GM19035 (cell line): Measurements from ENCODE around the gene CRAMP1.
"Not testable (repeated sequence)": the region's sequence is repeated elsewhere in the genome, so short reads cannot be mapped to it uniquely, and the experiment has no call there.

ENCODE experiments used
- ATAC-seq: cut with Tn5 transposase; IDR thresholded peaks from one replicate; pipeline ENCODE4 v1.9.1; 2021; ENCODE audit not compliant: unreplicated experiment

CRAMP1 gene

DNA sequence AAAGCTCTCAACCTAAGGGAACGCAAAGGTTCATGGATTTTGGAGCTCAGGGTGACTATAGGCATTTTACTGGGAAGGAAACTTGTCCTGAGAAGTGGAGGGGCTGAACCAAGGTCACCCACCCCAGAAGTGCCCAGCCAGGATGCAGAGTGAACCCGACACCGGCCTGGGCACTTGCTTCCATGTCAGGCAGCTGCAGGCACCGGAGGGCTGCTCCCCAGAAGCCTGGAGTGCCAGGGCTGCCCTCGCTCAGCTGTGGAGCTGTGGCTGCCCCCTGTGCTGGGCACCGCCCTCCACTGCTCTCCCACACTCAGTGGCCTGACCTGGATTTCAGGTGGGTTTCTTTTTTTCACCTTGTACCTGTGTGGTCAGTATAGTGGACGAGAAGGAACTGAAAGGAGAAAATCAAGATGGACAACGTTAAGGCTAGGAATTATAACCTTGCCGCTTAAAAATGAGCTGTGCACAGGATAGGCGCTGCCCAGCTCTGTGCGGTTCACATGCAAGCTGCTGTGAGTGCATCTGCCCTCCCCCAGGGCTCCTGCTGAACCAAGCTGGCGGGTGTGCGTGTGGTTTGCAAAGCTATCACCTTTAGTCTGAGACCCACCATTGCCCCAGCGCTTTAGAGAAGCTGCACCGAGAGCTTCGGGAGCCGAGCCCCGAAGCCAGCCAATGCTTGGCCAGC lies 96.1 kb downstream of the CRAMP1 start:
- ATAC-seq = no peak

GRCh38 chr16:1708768-1709180 lies 96.6 kb downstream of the CRAMP1 start:
- ATAC-seq = no peak

GRCh38 chr16:1709356-1709755 lies 97.2 kb downstream of the CRAMP1 start:
- ATAC-seq = no peak

DNA sequence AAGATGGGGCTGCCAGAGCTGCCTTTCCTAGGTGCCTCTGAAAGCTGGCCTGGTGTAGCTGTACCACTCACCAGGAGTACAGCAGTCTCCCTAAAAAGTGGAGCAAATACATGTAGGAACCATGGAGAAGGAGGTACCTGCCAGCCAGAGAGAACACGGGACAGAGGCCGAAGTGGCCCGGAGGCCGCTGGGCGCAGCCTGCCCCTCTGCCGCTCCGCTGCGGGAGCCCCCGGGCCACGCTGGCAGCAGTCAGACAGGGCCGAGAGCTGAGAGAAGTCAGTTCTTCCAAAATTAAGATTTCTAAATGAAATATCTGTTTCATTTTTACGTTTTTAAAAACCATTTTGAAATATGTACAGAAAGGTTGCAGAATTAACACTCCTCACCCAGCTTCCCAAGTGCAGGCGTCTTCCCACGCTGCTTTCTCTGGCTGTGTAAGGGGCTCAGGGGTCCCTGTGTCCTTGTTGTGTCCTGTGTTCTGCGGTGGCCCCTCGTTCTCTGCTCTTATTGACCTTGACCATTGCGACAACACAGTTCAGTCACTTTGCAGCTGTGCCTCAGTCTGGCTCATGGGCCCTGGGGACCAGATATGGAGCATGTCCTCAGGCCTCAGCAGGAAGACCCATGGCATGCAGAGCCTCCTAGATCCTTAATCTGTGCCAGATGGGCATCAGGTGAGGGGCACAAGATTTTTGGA lies 98.8 kb downstream of the CRAMP1 start:
- no peak for ATAC-seq

- no peak for ATAC-seq
These were observed 100.7 kb downstream of the CRAMP1 start for GRCh38 chr16:1712791-1713261.

GRCh38 chr16:1713331-1713730 lies 101.2 kb downstream of the CRAMP1 start:
- ATAC-seq = no peak

DNA sequence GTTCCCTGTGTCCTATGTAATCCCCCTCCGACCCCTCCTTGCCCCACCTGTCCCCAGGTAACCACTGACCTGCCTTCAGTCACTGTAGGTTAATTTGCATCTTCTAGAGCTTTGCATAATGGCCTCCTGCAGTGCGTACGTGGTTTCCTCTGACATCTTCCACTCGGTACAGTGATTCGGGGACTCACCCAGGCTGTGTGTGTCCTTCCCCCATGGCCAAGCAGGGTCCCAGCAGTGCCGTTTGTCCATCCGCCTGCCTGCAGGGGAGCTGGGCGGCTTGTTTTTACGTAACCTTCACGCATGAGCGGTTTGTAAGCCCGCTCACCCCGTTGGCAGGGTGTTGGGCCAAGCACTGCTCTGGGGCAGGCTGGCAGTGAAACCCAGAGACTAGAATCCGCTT lies 101.8 kb downstream of the CRAMP1 start:
- ATAC-seq = peak; percentile 77

DNA sequence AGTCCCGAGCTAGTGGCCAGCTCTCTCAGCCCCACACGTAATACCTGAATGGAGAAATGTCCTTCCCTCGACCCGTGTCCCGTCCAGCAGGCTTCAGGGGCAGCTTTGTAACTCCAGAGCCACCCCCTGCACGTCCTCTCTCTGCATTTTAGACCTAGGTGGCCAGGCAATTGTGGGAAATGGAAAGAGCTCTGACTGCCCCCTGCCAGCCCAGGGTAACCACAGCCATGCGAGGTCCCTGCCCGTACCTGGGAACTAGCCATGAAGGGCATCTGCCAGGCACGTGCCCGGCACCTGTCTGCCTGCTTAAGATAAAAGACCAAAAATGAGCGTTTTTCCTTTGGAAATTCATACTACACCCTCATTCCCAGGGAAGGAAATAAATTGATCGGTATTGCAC lies 103.1 kb downstream of the CRAMP1 start:
- no peak for ATAC-seq

- not testable (repeated sequence) for ATAC-seq
These were observed 106.1 kb downstream of the CRAMP1 start for GRCh38 chr16:1718236-1718635.

DNA sequence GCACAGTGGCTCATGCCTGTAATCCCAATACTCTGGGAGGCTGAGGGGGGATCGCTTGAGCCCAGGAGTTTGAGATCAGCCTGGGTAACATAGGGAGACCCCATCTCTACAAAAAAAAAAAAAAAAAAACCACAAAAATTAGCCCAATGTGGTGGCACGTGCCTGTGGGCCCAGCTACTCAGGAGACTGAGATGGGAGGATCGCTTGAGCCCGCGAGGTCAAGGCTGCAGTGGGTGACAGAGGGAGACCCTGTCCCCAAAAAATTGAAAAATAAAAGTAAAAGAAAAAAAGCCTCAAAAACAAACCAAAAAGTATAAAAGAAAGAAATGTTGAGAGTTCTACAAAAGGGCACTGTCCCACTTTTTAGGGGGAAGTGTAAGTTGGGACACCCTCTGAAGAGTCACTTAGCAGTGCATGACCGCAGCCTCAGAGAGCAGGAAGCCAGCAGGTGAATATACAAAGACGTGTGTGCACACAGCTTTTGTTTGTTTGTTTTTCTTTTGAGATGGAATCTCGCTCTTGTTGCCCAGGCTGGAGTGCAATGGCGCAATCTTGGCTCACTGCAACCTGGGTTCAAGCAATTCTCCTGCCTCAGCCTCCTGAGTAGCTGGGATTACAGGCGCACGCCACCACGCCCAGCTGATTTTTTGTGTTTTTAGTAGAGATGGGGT lies 107.5 kb downstream of the CRAMP1 start:
- not testable (repeated sequence) for ATAC-seq

GRCh38 chr16:1721372-1721771 lies 109.2 kb downstream of the CRAMP1 start:
- no peak for ATAC-seq

DNA sequence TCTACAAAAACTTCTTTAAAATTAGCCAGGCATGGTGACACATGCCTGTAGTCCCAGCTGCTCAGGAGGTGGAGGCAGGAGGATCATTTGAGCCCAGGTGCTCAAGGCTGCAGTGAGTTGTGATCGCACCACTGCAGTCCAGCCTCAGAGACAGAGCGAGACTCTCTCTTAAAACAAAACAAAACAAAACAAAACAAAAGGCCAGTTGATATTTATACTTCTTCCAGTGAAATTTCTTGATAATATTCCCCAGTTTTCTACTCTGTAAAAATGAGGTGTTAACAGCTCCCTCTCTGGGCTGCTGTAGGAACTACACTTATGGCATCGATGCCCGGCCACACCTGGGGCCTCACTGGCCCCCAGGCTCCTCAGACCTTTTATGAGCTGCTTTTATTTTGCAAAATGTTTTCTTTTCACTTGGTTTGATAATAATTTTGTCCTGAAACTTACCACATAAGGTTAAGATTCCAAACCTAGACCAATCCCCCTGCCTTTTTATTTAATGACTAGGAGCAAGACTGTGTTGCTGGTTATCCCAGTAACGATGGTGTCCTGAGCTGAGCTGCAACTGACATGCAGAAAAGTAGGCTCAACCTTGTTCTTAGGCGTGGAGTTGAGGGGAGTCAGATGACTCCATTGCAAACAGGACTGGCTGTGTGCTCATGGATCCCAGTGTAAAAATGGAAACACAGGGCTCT lies 111.4 kb downstream of the CRAMP1 start:
- ATAC-seq = no peak

DNA sequence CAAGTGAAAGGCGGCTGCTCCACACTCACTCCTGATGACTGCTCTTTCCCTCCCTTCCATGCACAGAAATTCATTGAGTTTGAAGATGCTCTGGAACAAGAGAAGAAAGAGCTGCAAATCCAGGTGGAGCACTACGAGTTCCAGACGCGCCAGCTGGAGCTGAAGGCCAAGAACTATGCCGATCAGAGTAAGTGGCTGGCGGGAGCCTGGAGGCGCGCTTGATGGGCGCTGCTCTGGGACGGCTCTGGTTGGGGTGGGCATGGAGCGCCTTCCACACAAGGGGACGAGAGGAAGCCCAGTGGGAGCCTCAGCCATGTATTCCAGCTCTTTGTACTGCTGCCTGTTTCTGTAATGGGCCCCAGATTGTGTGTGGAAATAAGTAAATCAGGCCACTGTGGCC lies 112.3 kb downstream of the CRAMP1 start:
- ATAC-seq = no peak

GRCh38 chr16:1726661-1727502 lies 114.7 kb downstream of the CRAMP1 start:
- no peak for ATAC-seq
